Neural progenitor cell (in vitro differentiated cells): ENCODE results near the gene BNIP1. TPM values are rescaled to one million over a fixed set of nuclear protein-coding genes. Genes with fewer than 3 reads are reported as not detected.
"Not testable (repeated sequence)": the region's sequence is repeated elsewhere in the genome, so short reads cannot be mapped to it uniquely, and the experiment has no call there.

ENCODE experiments used
- DNase-seq: peaks from one replicate; pipeline ENCODE4 v3.0.0-alpha.2; 2016; ENCODE audit warnings: low spot score
- H2AFZ ChIP-seq: fragments of 200-600 bp; sonication (generic); replicated peaks from 2 replicates; pipeline ENCODE4 v1.6.1; 2016; ENCODE audit warnings: antibody characterized with exemption
- H3F3A ChIP-seq: fragments of 200-600 bp; sonication (generic); 2 replicates; pipeline ENCODE4 v1.6.1; 2016; ENCODE audit warnings: antibody characterized with exemption, low read depth
- H3K27ac ChIP-seq: fragments of 200-600 bp; sonication (generic); 2 replicates; pipeline ENCODE4 v1.5.1; 2016; ENCODE audit warnings: mild to moderate bottlenecking
- H3K27me3 ChIP-seq: fragments of 200-600 bp; sonication (generic); 2 replicates; pipeline ENCODE4 v1.6.1; 2016; ENCODE audit warnings: mild to moderate bottlenecking, moderate library complexity
- H3K36me3 ChIP-seq: fragments of 200-600 bp; sonication (generic); 2 replicates; pipeline ENCODE4 v1.5.1; 2016
- H3K4me1 ChIP-seq: fragments of 200-600 bp; sonication (generic); 2 replicates; pipeline ENCODE4 v1.6.1; 2016; ENCODE audit warnings: mixed run types
- H3K4me2 ChIP-seq: fragments of 200-600 bp; sonication (generic); 2 replicates; pipeline ENCODE4 v1.6.1; 2016
- H3K4me3 ChIP-seq: fragments of 200-600 bp; sonication (generic); 2 replicates; pipeline ENCODE4 v1.5.1; 2016
- H3K79me2 ChIP-seq: fragments of 200-600 bp; sonication (generic); 2 replicates; pipeline ENCODE4 v1.6.1; 2016; ENCODE audit warnings: low read depth
- H3K9ac ChIP-seq: fragments of 200-600 bp; sonication (generic); 2 replicates; pipeline ENCODE4 v1.6.1; 2016
- H3K9me3 ChIP-seq: fragments of 200-600 bp; sonication (generic); 2 replicates; pipeline ENCODE4 v1.5.1; 2016; ENCODE audit warnings: low read depth
- H4K20me1 ChIP-seq: fragments of 200-600 bp; sonication (generic); 2 replicates; pipeline ENCODE4 v1.6.1; 2016; ENCODE audit warnings: low read depth
- H3K27ac Mint-ChIP-seq: 3 replicates; pipeline ENCODE4 v1.8.0; 2021; ENCODE audit warnings: mixed read lengths
- H3K27me3 Mint-ChIP-seq: 2 replicates; pipeline ENCODE4 v1.8.0; 2022; ENCODE audit warnings: low read depth, mild to moderate bottlenecking, inconsistent platforms, moderate library complexity, mixed read lengths; ENCODE audit not compliant: insufficient read depth
- H3K36me3 Mint-ChIP-seq: 3 replicates; pipeline ENCODE4 v1.8.0; 2021; ENCODE audit warnings: mixed read lengths
- H3K4me1 Mint-ChIP-seq: 3 replicates; pipeline ENCODE4 v1.8.0; 2021; ENCODE audit warnings: mixed read lengths
- H3K4me3 Mint-ChIP-seq: 3 replicates; pipeline ENCODE4 v1.8.0; 2021; ENCODE audit warnings: mild to moderate bottlenecking, moderate library complexity, mixed read lengths
- H3K9me3 Mint-ChIP-seq: 3 replicates; pipeline ENCODE4 v1.8.0; 2020; ENCODE audit warnings: mixed read lengths
- EZH2 ChIP-seq: fragments of 200-600 bp; sonication (generic); IDR thresholded peaks from 2 replicates; pipeline ENCODE4 v1.6.1; 2017; ENCODE audit warnings: antibody characterized with exemption, mild to moderate bottlenecking, moderate library complexity
- EZH2phosphoT487 ChIP-seq: fragments of 200-600 bp; sonication (generic); IDR thresholded peaks from 2 replicates; pipeline ENCODE4 v1.6.1; 2017; ENCODE audit warnings: antibody characterized with exemption
- total RNA-seq: library from RNA; depleted of rRNA; stranded (reverse); fragments of >200 nt; gene quantifications from 2 replicates; pipeline ENCODE4 v1.2.3, GENCODE V29; 2015; ENCODE audit warnings: low replicate concordance
- TF ChIP-seq, protein P1 (sequence below): fragments of 200-600 bp; sonication (generic); IDR thresholded peaks from 2 replicates; pipeline ENCODE4 v1.5.1; 2017; ENCODE audit warnings: antibody characterized with exemption, mild to moderate bottlenecking

The BNIP1 gene
- total RNA-seq, 1 donor from 2014 or later, result 15.0 TPM

- Histone ChIP-seq H3K4me1 (no peaks in the 10 kb centered on the region), H3F3A (no peaks in the 10 kb centered on the region), H3K4me3 (no peak overlapping the region), H2AFZ (no peak overlapping the region), H3K9ac (no peak overlapping the region), H3K27me3 (no peaks in the 10 kb centered on the region), H3K79me2 (no peaks in the 10 kb centered on the region), H3K27ac (no peak overlapping the region), H4K20me1 (no peaks in the 10 kb centered on the region), H3K36me3 (peaks cover 5% of the 10 kb centered on the region), H3K9me3 (no peaks in the 10 kb centered on the region), H3K4me2 (no peak overlapping the region)
- DNase-seq, result no peak
- Mint-ChIP-seq H3K27ac (no peak overlapping the region), H3K36me3 (peaks cover 6% of the 10 kb centered on the region), H3K27me3 (peaks cover 2% of the 10 kb centered on the region), H3K9me3 (peaks cover 2% of the 10 kb centered on the region), H3K4me3 (no peak overlapping the region), H3K4me1 (no peaks in the 10 kb centered on the region)
- TF ChIP-seq EZH2phosphoT487 (no peak), EZH2 (no peak)
- TF ChIP-seq, protein P1, sequence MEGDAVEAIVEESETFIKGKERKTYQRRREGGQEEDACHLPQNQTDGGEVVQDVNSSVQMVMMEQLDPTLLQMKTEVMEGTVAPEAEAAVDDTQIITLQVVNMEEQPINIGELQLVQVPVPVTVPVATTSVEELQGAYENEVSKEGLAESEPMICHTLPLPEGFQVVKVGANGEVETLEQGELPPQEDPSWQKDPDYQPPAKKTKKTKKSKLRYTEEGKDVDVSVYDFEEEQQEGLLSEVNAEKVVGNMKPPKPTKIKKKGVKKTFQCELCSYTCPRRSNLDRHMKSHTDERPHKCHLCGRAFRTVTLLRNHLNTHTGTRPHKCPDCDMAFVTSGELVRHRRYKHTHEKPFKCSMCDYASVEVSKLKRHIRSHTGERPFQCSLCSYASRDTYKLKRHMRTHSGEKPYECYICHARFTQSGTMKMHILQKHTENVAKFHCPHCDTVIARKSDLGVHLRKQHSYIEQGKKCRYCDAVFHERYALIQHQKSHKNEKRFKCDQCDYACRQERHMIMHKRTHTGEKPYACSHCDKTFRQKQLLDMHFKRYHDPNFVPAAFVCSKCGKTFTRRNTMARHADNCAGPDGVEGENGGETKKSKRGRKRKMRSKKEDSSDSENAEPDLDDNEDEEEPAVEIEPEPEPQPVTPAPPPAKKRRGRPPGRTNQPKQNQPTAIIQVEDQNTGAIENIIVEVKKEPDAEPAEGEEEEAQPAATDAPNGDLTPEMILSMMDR, result no peak
Observed at GRCh38 chr5:173114536-173114935, 29.8 kb upstream of the BNIP1 start.

DNA sequence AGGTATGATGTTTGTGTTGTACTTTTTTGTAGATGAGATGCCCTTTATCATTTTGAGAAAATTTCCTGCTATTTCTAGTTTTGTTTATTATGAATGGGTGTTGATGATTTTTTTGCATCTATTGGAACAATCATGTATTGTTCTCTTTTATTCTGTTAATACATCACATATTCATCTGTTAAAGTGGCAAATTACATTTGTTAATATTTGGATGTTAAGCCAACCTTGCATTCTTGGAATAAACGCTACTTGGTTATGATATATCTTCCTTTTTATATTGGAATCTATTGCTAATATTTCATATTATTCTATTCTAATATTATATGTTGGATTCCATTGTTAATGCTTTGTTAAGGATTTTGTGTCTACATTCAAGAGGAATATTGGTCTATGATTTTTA lies 24.6 kb upstream of the BNIP1 start:
- no peak overlapping the region for H3K27ac Mint-ChIP-seq
- H3K36me3 Mint-ChIP-seq, result peaks cover 5% of the 10 kb centered on the region
- H3F3A ChIP-seq, result no peaks in the 10 kb centered on the region
- H3K4me2 ChIP-seq, result no peak overlapping the region
- TF ChIP-seq EZH2 (no peak), EZH2phosphoT487 (no peak)
- TF ChIP-seq, protein P1, result no peak
- H3K4me3 Mint-ChIP-seq, result no peak overlapping the region
- H2AFZ ChIP-seq, result no peak overlapping the region
- H3K27me3 Mint-ChIP-seq, result peaks cover 2% of the 10 kb centered on the region
- H3K9me3 ChIP-seq, result no peaks in the 10 kb centered on the region
- no peaks in the 10 kb centered on the region for H3K27me3 ChIP-seq
- H3K9ac ChIP-seq, result no peak overlapping the region
- no peaks in the 10 kb centered on the region for H3K79me2 ChIP-seq
- peaks cover 4% of the 10 kb centered on the region for H3K9me3 Mint-ChIP-seq
- no peaks in the 10 kb centered on the region for H3K4me1 Mint-ChIP-seq
- H3K36me3 ChIP-seq, result peaks cover 6% of the 10 kb centered on the region
- no peak for DNase-seq
- H3K27ac ChIP-seq, result no peak overlapping the region
- H3K4me1 ChIP-seq, result no peaks in the 10 kb centered on the region
- no peaks in the 10 kb centered on the region for H4K20me1 ChIP-seq
- no peak overlapping the region for H3K4me3 ChIP-seq

- H3K4me3 ChIP-seq, result no peak overlapping the region
- H3K4me1 Mint-ChIP-seq, result no peaks in the 10 kb centered on the region
- no peak overlapping the region for H3K27ac Mint-ChIP-seq
- no peak overlapping the region for H2AFZ ChIP-seq
- no peak for DNase-seq
- H3K27me3 Mint-ChIP-seq, result no peaks in the 10 kb centered on the region
- H3K36me3 ChIP-seq, result peaks cover 6% of the 10 kb centered on the region
- peaks cover 5% of the 10 kb centered on the region for H3K36me3 Mint-ChIP-seq
- TF ChIP-seq EZH2, result no peak
- TF ChIP-seq EZH2phosphoT487, result no peak
- TF ChIP-seq, protein P1, result no peak
- H3K4me2 ChIP-seq, result no peak overlapping the region
- no peaks in the 10 kb centered on the region for H3K4me1 ChIP-seq
- H3K4me3 Mint-ChIP-seq, result no peak overlapping the region
- H3K9ac ChIP-seq, result no peak overlapping the region
- no peaks in the 10 kb centered on the region for H3F3A ChIP-seq
- H3K9me3 Mint-ChIP-seq, result peaks cover 4% of the 10 kb centered on the region
- H3K27ac ChIP-seq, result no peak overlapping the region
- no peaks in the 10 kb centered on the region for H3K79me2 ChIP-seq
- no peaks in the 10 kb centered on the region for H3K9me3 ChIP-seq
- no peaks in the 10 kb centered on the region for H3K27me3 ChIP-seq
- no peaks in the 10 kb centered on the region for H4K20me1 ChIP-seq
Observed at GRCh38 chr5:173123416-173123815, 20.9 kb upstream of the BNIP1 start.

- not testable (repeated sequence) for H3K36me3 ChIP-seq, H2AFZ ChIP-seq, H3K27ac ChIP-seq, H3K9me3 Mint-ChIP-seq, H3F3A ChIP-seq, H3K4me3 Mint-ChIP-seq, DNase-seq, H3K27me3 Mint-ChIP-seq, H3K79me2 ChIP-seq, H3K36me3 Mint-ChIP-seq, H3K9ac ChIP-seq, H3K27me3 ChIP-seq, H3K27ac Mint-ChIP-seq, H3K4me3 ChIP-seq, H3K9me3 ChIP-seq, H4K20me1 ChIP-seq, H3K4me1 Mint-ChIP-seq, H3K4me2 ChIP-seq, H3K4me1 ChIP-seq
Observed at GRCh38 chr5:173132166-173132565, 12.2 kb upstream of the BNIP1 start.
